Gastrocnemius medialis (tissue), 4 donors: Measurements from ENCODE around the gene MN1. TPM values are rescaled to one million over a fixed set of nuclear protein-coding genes. Genes with fewer than 3 reads are reported as not detected.

Experiments used
- ATAC-seq, 2 donors: fragments of 150-250 bp; one replicate each; pipeline ENCODE4 v1.9.1; 2016
- DNase-seq, 2 donors: peaks; one replicate each; pipeline ENCODE4 v3.0.0-alpha.2; 2019
- H3K27ac ChIP-seq, 4 donors: fragments of 200-600 bp; sonication (generic); 1 replicate in 1 of 4; 2 replicates in 3 of 4; pipeline ENCODE4 v1.5.1; 2016 to 2018; ENCODE audit warnings: mild to moderate bottlenecking in 2 of 4, moderate library complexity in 1 of 4
- H3K27me3 ChIP-seq, 3 donors: fragments of 200-600 bp; sonication (generic) in 2 of 3; 1 replicate in 1 of 3; 2 replicates in 2 of 3; pipeline versions ENCODE4 v1.5.1 to v1.6.0; 2016 to 2019; ENCODE audit warnings: mild to moderate bottlenecking in 1 of 3, moderate library complexity in 1 of 3
- H3K36me3 ChIP-seq, 2 donors: fragments of 200-600 bp; sonication (generic) in 1 of 2; one replicate each; pipeline ENCODE4 v1.5.1; 2017 to 2018
- H3K4me1 ChIP-seq, 2 donors: fragments of 200-600 bp; sonication (generic) in 1 of 2; one replicate each; pipeline ENCODE4 v1.5.1; 2016 to 2017; ENCODE audit warnings: mild to moderate bottlenecking in 2 of 2
- H3K4me3 ChIP-seq, 4 donors: fragments of 200-600 bp; sonication (generic) in 3 of 4; 1 replicate in 1 of 4; 2 replicates in 3 of 4; pipeline ENCODE4 v1.5.1; 2016 to 2019; ENCODE audit warnings: mild to moderate bottlenecking in 2 of 4
- H3K9me3 ChIP-seq, 3 donors: fragments of 200-600 bp; sonication (generic) in 2 of 3; 1 replicate in 1 of 3; 2 replicates in 2 of 3; pipeline ENCODE4 v1.5.1; 2016 to 2019
- POLR2A ChIP-seq, 2 donors: fragments of 450-650 bp; IDR thresholded peaks; one replicate each; pipeline ENCODE4 v1.6.1; 2017; ENCODE audit warnings: antibody characterized with exemption in 2 of 2, mild to moderate bottlenecking in 2 of 2, moderate library complexity in 2 of 2
- in situ Hi-C, 4 donors: fragments of 200-750 bp; cut with MboI; loops; one replicate each; pipeline versions ENCODE4 v1.15.0 to v1.8.0; 2017; ENCODE audit warnings: low sequenced_read_pairs in 4 of 4
- intact Hi-C: fragments of 100-400 bp; cut with DNase I; formaldehyde crosslinking; loops from one replicate; pipeline ENCODE4 v1.15.1; 2023; ENCODE audit warnings: low total_unique reads
- total RNA-seq, 4 donors: library from RNA; depleted of rRNA; stranded (reverse); fragments of >200 nt; gene quantifications; one replicate each; pipeline versions ENCODE4 v1.1.0 to v1.2.3, GENCODE V29; 2016
- TF ChIP-seq, protein P1 (sequence below), 5 experiments: fragments of 450-650 bp in 3 of 5; fragments of 200-600 bp in 2 of 5; sonication (generic) in 2 of 5; IDR thresholded peaks in 4 of 5; conservative IDR thresholded peaks in 1 of 5; 1 replicate in 4 of 5; 2 replicates in 1 of 5; pipeline ENCODE4 v1.5.1; 2016 to 2019; ENCODE audit warnings: antibody characterized with exemption in 5 of 5, mild to moderate bottlenecking in 3 of 5, moderate library complexity in 3 of 5

The MN1 gene
- total RNA-seq, 4 donors from 2014 or later, result 8.8 to 40.0 (median 36.6) TPM

DNA sequence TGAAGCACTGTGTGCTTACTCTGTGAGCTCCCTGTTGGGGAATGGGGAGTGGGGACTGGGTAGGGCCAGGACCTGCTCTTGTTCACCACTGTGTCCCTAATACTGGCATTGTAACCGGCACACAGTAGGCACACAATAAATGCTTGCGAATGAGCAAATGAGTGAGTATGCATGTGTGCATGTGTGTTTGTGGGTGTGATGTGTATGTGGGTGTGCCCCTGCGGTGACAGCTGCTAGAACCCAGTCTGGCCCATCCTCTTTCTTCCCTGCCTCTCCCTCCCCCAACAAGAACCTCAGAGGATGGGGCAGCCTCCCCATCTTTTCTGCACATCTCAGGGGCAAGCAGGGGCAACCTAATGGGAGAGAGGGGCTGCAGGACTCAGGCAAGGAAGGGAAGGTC is 90.5 kb downstream of the MN1 start:
- no peaks in the 10 kb centered on the region for H3K27me3 ChIP-seq
- no peaks in the 10 kb centered on the region for H3K36me3 ChIP-seq
- H3K4me1 ChIP-seq, result no peaks in the 10 kb centered on the region
- no peak overlapping the region for H3K4me3 ChIP-seq
- H3K27ac ChIP-seq, result no peak overlapping the region
- no peak for DNase-seq
- in situ Hi-C loops, result no loop called here
- intact Hi-C loops, result no loop called here
- no peak for ATAC-seq
- no peaks in the 10 kb centered on the region for H3K9me3 ChIP-seq
- no peak for TF ChIP-seq POLR2A (IDR thresholded peaks at IDR 0.05)
- TF ChIP-seq, protein P1, sequence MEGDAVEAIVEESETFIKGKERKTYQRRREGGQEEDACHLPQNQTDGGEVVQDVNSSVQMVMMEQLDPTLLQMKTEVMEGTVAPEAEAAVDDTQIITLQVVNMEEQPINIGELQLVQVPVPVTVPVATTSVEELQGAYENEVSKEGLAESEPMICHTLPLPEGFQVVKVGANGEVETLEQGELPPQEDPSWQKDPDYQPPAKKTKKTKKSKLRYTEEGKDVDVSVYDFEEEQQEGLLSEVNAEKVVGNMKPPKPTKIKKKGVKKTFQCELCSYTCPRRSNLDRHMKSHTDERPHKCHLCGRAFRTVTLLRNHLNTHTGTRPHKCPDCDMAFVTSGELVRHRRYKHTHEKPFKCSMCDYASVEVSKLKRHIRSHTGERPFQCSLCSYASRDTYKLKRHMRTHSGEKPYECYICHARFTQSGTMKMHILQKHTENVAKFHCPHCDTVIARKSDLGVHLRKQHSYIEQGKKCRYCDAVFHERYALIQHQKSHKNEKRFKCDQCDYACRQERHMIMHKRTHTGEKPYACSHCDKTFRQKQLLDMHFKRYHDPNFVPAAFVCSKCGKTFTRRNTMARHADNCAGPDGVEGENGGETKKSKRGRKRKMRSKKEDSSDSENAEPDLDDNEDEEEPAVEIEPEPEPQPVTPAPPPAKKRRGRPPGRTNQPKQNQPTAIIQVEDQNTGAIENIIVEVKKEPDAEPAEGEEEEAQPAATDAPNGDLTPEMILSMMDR (IDR thresholded peaks at IDR 0.05 in 4 of 5, conservative IDR thresholded peaks at IDR 0.05 in 1 of 5), result no peak

DNA sequence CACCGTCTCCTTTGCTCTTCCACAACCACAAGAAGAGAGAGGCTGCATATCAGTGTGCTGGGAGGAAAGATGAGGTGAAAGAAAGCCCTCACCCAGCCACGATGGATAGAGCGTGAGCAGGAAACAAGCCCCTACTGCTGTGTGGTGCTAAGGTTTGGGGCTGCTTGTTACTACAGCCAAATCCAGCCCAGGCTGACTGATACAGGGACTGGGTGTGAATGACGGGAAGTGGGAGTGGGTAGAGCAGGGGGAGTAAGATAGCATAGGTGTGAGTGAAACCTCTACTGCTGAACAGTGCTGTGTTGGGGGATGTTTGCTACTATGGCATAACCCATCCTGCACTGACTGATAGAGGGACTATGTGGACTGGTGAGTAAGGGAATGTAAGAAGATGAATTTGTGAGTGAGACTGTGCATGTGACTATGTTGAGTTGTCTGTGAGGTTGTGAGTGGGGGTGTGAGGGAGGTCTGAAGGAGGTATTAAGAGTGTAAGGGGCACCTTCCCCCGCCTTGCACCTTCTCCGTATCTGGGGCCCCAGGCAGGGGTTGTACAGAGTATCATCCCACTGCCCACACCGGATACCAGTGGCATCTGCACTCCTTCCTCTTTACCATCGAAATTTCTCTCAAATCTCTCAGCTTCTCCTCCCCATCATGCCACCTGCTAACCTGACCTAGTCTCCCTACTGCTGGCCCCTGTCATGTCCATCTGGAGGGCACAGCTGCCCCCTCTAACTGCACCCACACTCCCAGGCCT is 91.5 kb downstream of the MN1 start:
- in situ Hi-C loops, result no loop called here
- ATAC-seq, result no peak

DNA sequence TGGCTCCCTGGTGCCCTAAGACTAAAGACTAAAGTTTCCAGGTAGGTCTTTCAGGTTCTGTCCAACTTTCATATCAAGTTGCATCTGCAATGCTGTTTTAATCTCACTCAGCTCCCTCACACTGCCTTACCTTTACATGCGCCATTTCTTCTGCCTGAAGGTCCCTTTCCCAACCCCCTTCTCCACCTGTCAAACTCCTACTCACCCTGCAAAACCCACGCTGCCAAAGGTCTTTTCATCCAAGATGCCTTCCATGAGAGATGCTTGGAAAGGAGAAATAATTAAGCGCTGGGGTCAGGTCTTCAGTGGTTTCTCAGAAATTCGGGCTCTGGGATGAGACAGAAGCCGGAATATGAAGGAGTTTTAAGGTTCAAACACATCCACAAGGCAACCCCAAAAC is 95.1 kb downstream of the MN1 start:
- no peak overlapping the region for H3K4me3 ChIP-seq
- no peaks in the 10 kb centered on the region for H3K9me3 ChIP-seq
- H3K27ac ChIP-seq, result no peak overlapping the region
- peaks cover 5 to 11% of the 10 kb centered on the region in 2 donors for H3K4me1 ChIP-seq
- TF ChIP-seq, protein P1 (IDR thresholded peaks at IDR 0.05 in 4 of 5, conservative IDR thresholded peaks at IDR 0.05 in 1 of 5), result no peak
- no peak for TF ChIP-seq POLR2A (IDR thresholded peaks at IDR 0.05)
- intact Hi-C loops, result no loop called here
- in situ Hi-C loops, result no loop called here
- DNase-seq, result no peak
- H3K27me3 ChIP-seq, result no peaks in the 10 kb centered on the region
- no peak for ATAC-seq
- no peaks in the 10 kb centered on the region for H3K36me3 ChIP-seq

More for the DNA sequence above, 91.5 kb downstream of the MN1 start:
- no peaks in the 10 kb centered on the region for H3K27me3 ChIP-seq
- H3K4me3 ChIP-seq, result no peak overlapping the region
- no peak for TF ChIP-seq POLR2A (IDR thresholded peaks at IDR 0.05)
- TF ChIP-seq, protein P1 (IDR thresholded peaks at IDR 0.05 in 4 of 5, conservative IDR thresholded peaks at IDR 0.05 in 1 of 5), result no peak
- H3K36me3 ChIP-seq, result no peaks in the 10 kb centered on the region
- no peak for DNase-seq
- intact Hi-C loops, result no loop called here
- no peak overlapping the region for H3K27ac ChIP-seq
- H3K9me3 ChIP-seq, result no peaks in the 10 kb centered on the region
- peaks cover 2 to 5% of the 10 kb centered on the region in 2 donors for H3K4me1 ChIP-seq

DNA sequence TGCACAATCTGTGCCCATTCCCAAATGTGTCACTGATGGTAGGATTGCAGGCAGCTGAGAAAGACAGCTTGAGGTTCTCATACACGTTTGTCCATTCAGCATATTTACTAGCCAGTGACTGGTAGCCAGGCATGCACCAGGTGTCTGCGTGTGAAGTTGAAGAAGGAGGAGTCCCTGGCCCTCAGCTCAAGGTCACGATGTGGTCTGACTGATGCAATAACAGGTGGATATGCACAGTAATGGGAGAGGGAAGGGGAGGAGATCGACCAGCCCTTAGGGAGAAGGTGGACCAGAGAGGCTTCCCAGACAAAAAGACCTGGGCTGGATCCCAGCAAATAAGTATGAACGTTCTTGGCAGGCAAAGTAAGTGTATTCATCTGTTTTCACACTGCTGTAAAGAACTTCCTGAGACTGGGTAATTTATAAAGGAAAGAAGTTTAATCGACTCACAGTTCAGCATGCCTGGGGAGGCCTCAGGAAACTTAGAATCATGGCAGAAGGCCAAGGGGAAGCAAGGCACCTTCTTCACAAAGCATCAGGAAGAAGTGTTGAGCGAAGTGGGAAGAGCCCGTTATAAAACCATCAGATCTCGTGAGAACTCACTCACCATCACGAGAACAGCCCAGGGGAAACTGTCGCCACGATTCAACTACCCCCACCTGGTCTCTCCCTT is 96.0 kb downstream of the MN1 start:
- peaks cover 5 to 11% of the 10 kb centered on the region in 2 donors for H3K4me1 ChIP-seq
- H3K9me3 ChIP-seq, result no peaks in the 10 kb centered on the region
- no peaks in the 10 kb centered on the region for H3K36me3 ChIP-seq
- peak in 1 of 2 donors; percentile 7 for TF ChIP-seq POLR2A (IDR thresholded peaks at IDR 0.05)
- TF ChIP-seq, protein P1 (IDR thresholded peaks at IDR 0.05 in 4 of 5, conservative IDR thresholded peaks at IDR 0.05 in 1 of 5), result no peak
- in situ Hi-C loops, result no loop called here
- ATAC-seq (peak; percentile 92 to 96), DNase-seq (peak; percentile 59 to 85)
- no peak overlapping the region for H3K4me3 ChIP-seq
- peak overlapping the region; percentile 48 to 77 (median 68) for H3K27ac ChIP-seq
- no peaks in the 10 kb centered on the region for H3K27me3 ChIP-seq
- intact Hi-C loops, result no loop called here
